HepG2 (cell line): ENCODE results near the gene PIEZO2. TPM values are rescaled to one million over a fixed set of nuclear protein-coding genes. Genes with fewer than 3 reads are reported as not detected.

ENCODE experiments used
- ATAC-seq: fragments of 200-7000 bp; cut with Tn5 transposase; 3 replicates; pipeline ENCODE4 v1.9.1; 2020; ENCODE audit warnings: mild to moderate bottlenecking, moderate library complexity
- BruUV-seq: library from RNA; stranded (reverse); fragments of 400-500 nt; replicated peaks from 2 replicates; lab custom pipeline; 2021; lab: Mats Ljungman, UMichigan
- CTCF ChIA-PET: fragments of 300-600 bp; formaldehyde crosslinking; extraction: SDS; loops from one replicate; lab custom pipeline; 2021; ENCODE audit warnings: low total read pairs, inconsistent platforms, low intra/inter-chr PET ratio; lab: Yijun Ruan, JAX
- POLR2A ChIA-PET: fragments of 350-600 bp; sonication (Branson Sonifier 250); formaldehyde crosslinking; loops from one replicate; lab custom pipeline; 2020; ENCODE audit warnings: antibody characterized with exemption, inconsistent platforms; lab: Yijun Ruan, JAX
- DNase-seq: peaks from one replicate; pipeline ENCODE4 v3.0.0-alpha.2; 2015; ENCODE audit warnings: low spot score
- FAIRE-seq: peaks from 3 replicates; lab custom pipeline; 2011; peaks lifted over from hg19 to GRCh38; lab: Jason Lieb, UNC
- H2AFZ ChIP-seq: one replicate; pipeline ENCODE4 v1.6.1; 2011; ENCODE audit warnings: low read length, inconsistent platforms
- H3K27ac ChIP-seq: fragments of 300-600 bp; 3 replicates; pipeline ENCODE4 v1.8.0; 2011; ENCODE audit warnings: mixed run types, mild to moderate bottlenecking, mixed read lengths, low read length, inconsistent platforms; ENCODE audit not compliant: insufficient read depth; ENCODE audit errors: extremely low read length
- H3K27me3 ChIP-seq, 2 experiments: fragments of 200-600 bp in 1 of 2; 2 replicates in 1 of 2; 3 replicates in 1 of 2; pipeline versions ENCODE4 v1.6.0 to v1.8.0; 2011; ENCODE audit warnings: low read length in 2 of 2, mild to moderate bottlenecking in 2 of 2, moderate library complexity in 2 of 2, inconsistent platforms in 1 of 2; ENCODE audit not compliant: insufficient read depth in 2 of 2, control insufficient read depth in 1 of 2
- H3K36me3 ChIP-seq, 2 experiments: fragments of 200-600 bp in 1 of 2; replicated peaks in 1 of 2; 2 replicates in 1 of 2; 3 replicates in 1 of 2; pipeline versions ENCODE4 v1.5.1 to v1.8.0; 2011; ENCODE audit warnings: low read length in 2 of 2, inconsistent platforms in 1 of 2; ENCODE audit not compliant: insufficient read depth in 2 of 2, control insufficient read depth in 1 of 2
- H3K4me1 ChIP-seq: 2 replicates; pipeline ENCODE4 v1.5.1; 2012; ENCODE audit warnings: low read length, inconsistent platforms; ENCODE audit not compliant: insufficient read depth
- H3K4me2 ChIP-seq: 2 replicates; pipeline ENCODE4 v1.6.0; 2011; ENCODE audit warnings: low read depth, low read length, inconsistent platforms
- H3K4me3 ChIP-seq, 3 experiments: fragments of 200-600 bp in 1 of 3; sonication (generic), shearing (Covaris generic) in 1 of 3; replicated peaks in 1 of 3; 2 replicates each; pipeline ENCODE4 v1.5.1; 2011 to 2016; ENCODE audit warnings: low read length in 3 of 3, inconsistent platforms in 2 of 3, low read depth in 2 of 3, mild to moderate bottlenecking in 2 of 3, control low read depth in 1 of 3, mixed read lengths in 1 of 3; ENCODE audit not compliant: insufficient read depth in 1 of 3
- H3K79me2 ChIP-seq: one replicate; pipeline ENCODE4 v1.6.1; 2011; ENCODE audit warnings: low read length, inconsistent platforms; ENCODE audit not compliant: insufficient read depth
- H3K9ac ChIP-seq: 2 replicates; pipeline ENCODE4 v1.6.0; 2011; ENCODE audit warnings: mild to moderate bottlenecking, low read depth, low read length, inconsistent platforms; ENCODE audit not compliant: insufficient read depth
- H3K9me3 ChIP-seq: 2 replicates; pipeline ENCODE4 v1.5.1; 2012; ENCODE audit warnings: mild to moderate bottlenecking, low read length
- H4K20me1 ChIP-seq: 2 replicates; pipeline ENCODE4 v1.6.0; 2011; ENCODE audit warnings: inconsistent platforms, mild to moderate bottlenecking, low read length, moderate library complexity; ENCODE audit not compliant: insufficient read depth
- ARID3A ChIP-seq: IDR thresholded peaks from 2 replicates; pipeline ENCODE4 v1.6.1; 2012; ENCODE audit warnings: low read depth, low read length, improper control_type of control experiment
- BORCS8-MEF2B ChIP-seq: sonication (generic); formaldehyde crosslinking; IDR thresholded peaks from 2 replicates; pipeline ENCODE4 v1.8.0; 2022; ENCODE audit warnings: mild to moderate bottlenecking, missing genetic modification reagents
- EED ChIP-seq: sonication (generic); formaldehyde crosslinking; IDR thresholded peaks from 2 replicates; pipeline ENCODE4 v1.5.0; 2020; ENCODE audit warnings: mild to moderate bottlenecking, missing genetic modification reagents
- GMEB1 ChIP-seq: sonication (generic); formaldehyde crosslinking; IDR thresholded peaks from 2 replicates; pipeline ENCODE4 v1.5.1; 2020; ENCODE audit warnings: missing genetic modification reagents, mild to moderate bottlenecking, borderline replicate concordance
- KDM2A ChIP-seq: sonication (generic); formaldehyde crosslinking; IDR thresholded peaks from 2 replicates; pipeline ENCODE4 v1.4.0; 2020; ENCODE audit warnings: low read depth, missing genetic modification reagents, borderline replicate concordance
- SP1 ChIP-seq, 2 experiments: fragments of 450-650 bp in 1 of 2; sonication (generic) in 1 of 2; formaldehyde crosslinking in 1 of 2; IDR thresholded peaks; 2 replicates each; pipeline versions ENCODE4 v1.4.0 to v1.6.1; 2016 to 2020; ENCODE audit warnings: missing genetic modification reagents in 1 of 2
- ZNF143 ChIP-seq: sonication (generic); formaldehyde crosslinking; IDR thresholded peaks from 2 replicates; pipeline ENCODE4 v1.4.0; 2020; ENCODE audit warnings: missing genetic modification reagents
- ZNF337 ChIP-seq: sonication (generic); formaldehyde crosslinking; IDR thresholded peaks from 2 replicates; pipeline ENCODE4 v1.5.1; 2020; ENCODE audit warnings: missing genetic modification reagents, low read depth, mild to moderate bottlenecking, borderline replicate concordance
- ZNF543 ChIP-seq: sonication (generic); formaldehyde crosslinking; IDR thresholded peaks from 2 replicates; pipeline ENCODE4 v1.4.0; 2020; ENCODE audit warnings: mild to moderate bottlenecking, missing genetic modification reagents
- ZNF614 ChIP-seq: IDR thresholded peaks from 2 replicates; pipeline ENCODE4 v1.6.1; 2018; ENCODE audit warnings: missing biosample characterization, missing genetic modification reagents, inconsistent platforms, borderline replicate concordance
- ZNF652 ChIP-seq: IDR thresholded peaks from 2 replicates; pipeline ENCODE4 v1.6.1; 2016; ENCODE audit warnings: low read depth, borderline replicate concordance
- ZNF672 ChIP-seq: sonication (generic); formaldehyde crosslinking; IDR thresholded peaks from 2 replicates; pipeline ENCODE4 v1.8.1; 2022; ENCODE audit warnings: missing genetic modification reagents
- ZNF747 ChIP-seq: sonication (generic); formaldehyde crosslinking; IDR thresholded peaks from 2 replicates; pipeline ENCODE4 v1.8.1; 2023; ENCODE audit warnings: missing genetic modification reagents, mild to moderate bottlenecking, borderline replicate concordance
- WGBS: methylation state at CpG from one replicate; pipeline ENCODE4 v1.1.6; 2017; ENCODE audit warnings: low lambda C conversion rate; 5-methylcytosine and 5-hydroxymethylcytosine counted together
- in situ Hi-C: cut with HindIII; loops from 2 replicates; pipeline ENCODE4 v1.10.0; 2017; ENCODE audit warnings: low pct_unique_long_range_greater_than_20kb; ENCODE audit not compliant: extremely low pct_ligation_motif_present
- intact Hi-C: fragments of 100-400 bp; cut with micrococcal nuclease; formaldehyde crosslinking; loops from one replicate; pipeline ENCODE4 v1.10.0; 2022; ENCODE audit not compliant: unreplicated experiment
- polyA plus RNA-seq, 8 experiments: library from polyadenylated mRNA; depleted of rRNA in 3 of 8; stranded (reverse) in 7 of 8; unstranded in 1 of 8; fragments of >200 nt; fragmentation: Illumina TruSeq in 4 of 8; extraction: Trizol in 4 of 8; gene quantifications; 2 replicates each; pipeline versions ENCODE4 v1.2.1 to v1.2.3, GENCODE V29; 2011 to 2016; ENCODE audit warnings: low read depth in 4 of 8, missing spikeins in 1 of 8, mixed read lengths in 1 of 8; ENCODE audit not compliant: insufficient read depth in 1 of 8
- total RNA-seq, 5 experiments: library from RNA; depleted of rRNA; stranded (reverse); fragments of >200 nt; fragmentation: Illumina TruSeq; extraction: Trizol; gene quantifications; 2 replicates each; pipeline ENCODE4 v1.2.3, GENCODE V29; 2016; ENCODE audit warnings: low read depth in 1 of 5
- TF ChIP-seq, protein P1 (sequence below): IDR thresholded peaks from 2 replicates; pipeline ENCODE4 v1.6.1; 2016; ENCODE audit warnings: missing compliant biosample characterization, missing genetic modification reagents, borderline replicate concordance

The PIEZO2 gene
- total and polyA plus RNA-seq, 2 of the 13 experiments (the other 11 are each of a cell fraction or from before 2014, with no cell fraction given) = 15.2 to 27.2 TPM

DNA sequence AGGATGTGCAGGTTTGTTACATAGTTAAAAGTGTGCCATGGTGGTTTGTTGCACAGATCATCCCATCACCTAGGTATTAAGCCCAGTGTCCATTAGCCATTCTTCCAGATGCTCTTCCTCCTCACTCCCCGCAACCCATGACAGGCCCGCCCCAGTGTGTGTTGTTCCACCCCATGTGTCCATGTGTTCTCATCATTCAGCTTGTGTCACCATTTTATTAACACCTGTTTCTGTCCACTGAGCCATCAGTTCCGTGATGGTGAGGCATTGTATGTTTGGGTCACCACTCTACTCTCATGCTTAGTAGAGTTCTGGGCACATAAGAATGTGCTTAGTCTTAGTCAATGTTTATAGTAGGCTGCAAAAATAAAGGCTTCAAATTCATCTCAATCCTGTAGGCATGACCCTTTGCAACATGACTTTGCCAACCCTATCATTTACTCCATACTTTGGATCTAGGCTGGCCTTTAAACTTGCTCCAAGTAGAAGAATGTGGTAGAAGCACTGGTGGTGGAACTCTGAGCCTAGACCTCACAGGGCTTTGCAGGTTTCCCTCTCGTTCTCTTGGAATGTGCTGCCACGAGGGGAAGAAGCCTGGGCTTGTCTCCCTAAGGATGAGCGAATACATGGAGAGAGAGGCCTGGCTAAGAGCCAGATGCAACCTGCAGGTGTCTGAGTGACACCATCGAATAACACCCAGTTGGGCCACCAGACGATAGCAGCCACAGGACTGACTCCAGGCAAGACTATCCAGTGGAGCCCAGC lies 462.0 kb downstream of the PIEZO2 start (continued):
- no peak for TF ChIP-seq EED (CRISPR knock-in tag)
- no peak for TF ChIP-seq GMEB1 (CRISPR knock-in tag)
- no peak for TF ChIP-seq BORCS8-MEF2B
- TF ChIP-seq, all 625 proteins: peak for 0

GRCh38 chr18:10686308-10686707 lies 463.1 kb downstream of the PIEZO2 start:
- H3K4me3 ChIP-seq = no peak overlapping the region
- FAIRE-seq (no peak), DNase-seq (no peak), ATAC-seq (no peak)
- H3K4me1 ChIP-seq = no peaks in the 10 kb centered on the region
- H3K9ac ChIP-seq = no peak overlapping the region
- in situ Hi-C loops (no loop called here), intact Hi-C loops (no loop called here)
- H3K36me3 ChIP-seq = peaks cover 0 to 6% of the 10 kb centered on the region in 2 experiments; a peak in 1 of 5 replicates
- WGBS = 0% methylated on average over 1 of the region's 1 CpG
- BruUV-seq = no TSS peak
- H3K27ac ChIP-seq = no peak overlapping the region
- no peak overlapping the region for H2AFZ ChIP-seq
- H3K79me2 ChIP-seq = no peaks in the 10 kb centered on the region
- H3K9me3 ChIP-seq = no peaks in the 10 kb centered on the region
- no peaks in the 10 kb centered on the region for H4K20me1 ChIP-seq
- H3K27me3 ChIP-seq = no peaks in the 10 kb centered on the region
- ChIA-PET POLR2A (no interaction called here), CTCF (no interaction called here)
- H3K4me2 ChIP-seq = no peak overlapping the region
- TF ChIP-seq ZNF672 (no peak), SP1 (IDR thresholded peaks at IDR 0.05) (no peak), SP1 (CRISPR knock-in tag; IDR thresholded peaks at IDR 0.05) (no peak), ZNF614 (no peak), ARID3A (no peak), ZNF543 (no peak), ZNF143 (CRISPR knock-in tag) (no peak), ZNF652 (no peak), ZNF747 (CRISPR knock-in tag) (no peak), KDM2A (CRISPR knock-in tag) (no peak), ZNF337 (CRISPR knock-in tag) (no peak)
- TF ChIP-seq, protein P1, sequence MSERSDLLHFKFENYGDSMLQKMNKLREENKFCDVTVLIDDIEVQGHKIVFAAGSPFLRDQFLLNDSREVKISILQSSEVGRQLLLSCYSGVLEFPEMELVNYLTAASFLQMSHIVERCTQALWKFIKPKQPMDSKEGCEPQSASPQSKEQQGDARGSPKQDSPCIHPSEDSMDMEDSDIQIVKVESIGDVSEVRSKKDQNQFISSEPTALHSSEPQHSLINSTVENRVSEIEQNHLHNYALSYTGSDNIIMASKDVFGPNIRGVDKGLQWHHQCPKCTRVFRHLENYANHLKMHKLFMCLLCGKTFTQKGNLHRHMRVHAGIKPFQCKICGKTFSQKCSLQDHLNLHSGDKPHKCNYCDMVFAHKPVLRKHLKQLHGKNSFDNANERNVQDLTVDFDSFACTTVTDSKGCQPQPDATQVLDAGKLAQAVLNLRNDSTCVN (CRISPR knock-in tag) = no peak
